Motor neuron (in vitro differentiated cells): ENCODE measurements around the gene C13orf42. TPM values are rescaled to one million over a fixed set of nuclear protein-coding genes. Genes with fewer than 3 reads are reported as not detected.

Source experiments
- ATAC-seq, 8 experiments: fragments of 200-7000 bp; cut with Tn5 transposase; replicated peaks in 6 of 8; 2 replicates each; pipeline ENCODE4 v1.8.0; 2021; ENCODE audit warnings: mild to moderate bottlenecking in 8 of 8, moderate library complexity in 8 of 8
- H3K27ac ChIP-seq, 2 donors: fragments of 250-450 bp; sonication (Bioruptor Pico); 2 replicates each; pipeline ENCODE4 v1.9.0; 2021; ENCODE audit warnings: antibody characterized with exemption in 2 of 2, mild to moderate bottlenecking in 2 of 2, moderate library complexity in 1 of 2
- H3K4me1 ChIP-seq, 2 donors: fragments of 250-450 bp; sonication (Bioruptor Pico); replicated peaks in 1 of 2; 2 replicates each; pipeline ENCODE4 v1.6.1; 2021; ENCODE audit warnings: antibody characterized with exemption in 2 of 2, mild to moderate bottlenecking in 2 of 2, moderate library complexity in 1 of 2
- H3K4me3 ChIP-seq, 5 donors: fragments of 250-450 bp; sonication (Bioruptor Pico); 2 replicates each; pipeline ENCODE4 v1.9.0; 2021; ENCODE audit warnings: antibody characterized with exemption in 5 of 5, mild to moderate bottlenecking in 5 of 5, moderate library complexity in 4 of 5
- WGBS, 10 experiments: fragments of 450-650 bp; shearing (Covaris generic); methylation state at CpG; one replicate each; pipeline ENCODE4 v1.0.0; 2022; 5-methylcytosine and 5-hydroxymethylcytosine counted together
- in situ Hi-C, 9 experiments: fragments of 400-800 bp; cut with MboI; loops; one replicate each; pipeline ENCODE4 v1.15.0; 2021; ENCODE audit warnings: low sequenced_read_pairs in 9 of 9, low pct_unique_long_range_greater_than_20kb in 2 of 9; ENCODE audit not compliant: unreplicated experiment in 9 of 9
- total RNA-seq, 8 experiments: library from RNA; unstranded; fragments of 300-600 nt; gene quantifications; 2 replicates each; pipeline versions ENCODE4 v1.2.3 to v1.2.4, GENCODE V29; 2022

C13orf42 gene
- total RNA-seq, 8 experiments from 2014 or later, result 0.05 to 0.42 (median 0.25) TPM; not detected in 2

DNA sequence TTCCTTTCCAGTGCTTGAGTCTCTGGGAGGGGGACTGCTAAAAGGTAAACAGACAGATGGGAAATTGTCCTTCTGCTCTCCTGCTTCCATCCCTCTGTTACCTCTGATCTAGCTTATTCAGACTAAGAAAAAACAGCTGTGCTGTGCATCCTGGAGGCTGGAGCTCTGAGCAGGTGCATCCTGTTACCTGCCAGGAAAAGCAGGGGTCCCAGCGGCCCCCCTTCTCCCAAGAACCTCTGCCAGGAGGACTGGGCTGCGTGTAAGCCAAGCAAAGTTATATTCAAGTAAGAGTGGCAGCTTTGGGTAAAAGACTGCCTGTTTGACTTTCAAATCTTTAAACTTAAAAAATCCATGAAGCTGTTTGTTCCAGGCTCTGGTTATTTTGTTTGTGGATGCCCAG, 75.1 kb downstream of the C13orf42 start:
- in situ Hi-C loops, result no loop called here
- Histone ChIP-seq H3K27ac (no peak overlapping the region), H3K4me1 (peaks cover 0 to under 1% of the 10 kb centered on the region in 2 donors), H3K4me3 (no peak overlapping the region)
- ATAC-seq, result no peak
- 18 to 100% (median 82%) methylated on average over 1 to 2 of the region's 2 CpGs; no CpG with 5 or more reads in 5 of the 10 experiments for WGBS, 10 experiments

DNA sequence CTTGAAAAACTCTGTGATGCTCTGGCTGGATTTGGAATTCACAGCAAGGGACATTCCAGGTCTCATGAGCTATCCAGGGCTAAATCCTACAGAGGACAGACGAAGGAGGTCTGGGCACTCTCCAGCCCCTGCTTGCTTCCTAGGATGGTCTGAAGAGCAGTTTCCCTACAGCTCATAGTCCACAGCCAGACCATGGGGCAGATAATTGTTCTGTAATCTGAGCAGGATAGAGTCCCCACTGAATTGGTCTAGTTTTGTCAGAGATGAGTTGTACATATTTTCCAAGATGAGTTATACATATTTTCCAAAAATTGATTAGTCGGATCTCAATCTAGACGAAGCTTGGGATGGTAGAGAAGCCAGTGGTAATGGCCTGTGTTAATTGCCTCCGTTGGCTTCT, 75.6 kb downstream of the C13orf42 start:
- no peak overlapping the region for H3K4me3 ChIP-seq
- 46 to 100% (median 80%) methylated on average over 1 to 4 of the region's 4 CpGs; no CpG with 5 or more reads in 3 of the 10 experiments for WGBS, 10 experiments
- ATAC-seq, result no peak
- no peaks in the 10 kb centered on the region for H3K4me1 ChIP-seq
- H3K27ac ChIP-seq, result no peak overlapping the region
- in situ Hi-C loops, result no loop called here

DNA sequence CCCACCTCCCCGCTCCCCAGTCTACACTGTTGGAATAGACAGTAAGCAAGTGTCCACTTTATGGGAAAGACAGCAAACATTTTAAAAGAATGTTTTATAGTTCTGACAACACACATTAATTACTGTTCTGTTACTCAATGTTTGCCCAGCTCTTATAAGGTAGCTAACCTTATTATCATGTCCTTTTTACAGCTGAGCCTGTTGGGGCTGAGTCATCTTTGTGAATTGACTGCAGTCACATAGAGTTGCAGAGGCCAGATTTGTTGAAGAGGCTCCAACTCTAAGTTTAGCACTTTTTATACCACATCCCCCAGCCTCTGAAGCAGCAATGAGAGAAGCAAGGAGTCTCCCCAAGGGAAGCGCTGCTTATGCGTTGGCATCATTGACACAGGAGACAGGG, 76.2 kb downstream of the C13orf42 start:
- WGBS, 10 experiments, result 71 to 100% (median 92%) methylated on average over 1 to 3 of the region's 3 CpGs; no CpG with 5 or more reads in 5 of the 10 experiments
- Histone ChIP-seq H3K27ac (no peak overlapping the region), H3K4me3 (no peak overlapping the region), H3K4me1 (no peaks in the 10 kb centered on the region)
- in situ Hi-C loops, result no loop called here
- peak in 6 of 8 experiments; percentile 31 to 86 (median 50) for ATAC-seq

DNA sequence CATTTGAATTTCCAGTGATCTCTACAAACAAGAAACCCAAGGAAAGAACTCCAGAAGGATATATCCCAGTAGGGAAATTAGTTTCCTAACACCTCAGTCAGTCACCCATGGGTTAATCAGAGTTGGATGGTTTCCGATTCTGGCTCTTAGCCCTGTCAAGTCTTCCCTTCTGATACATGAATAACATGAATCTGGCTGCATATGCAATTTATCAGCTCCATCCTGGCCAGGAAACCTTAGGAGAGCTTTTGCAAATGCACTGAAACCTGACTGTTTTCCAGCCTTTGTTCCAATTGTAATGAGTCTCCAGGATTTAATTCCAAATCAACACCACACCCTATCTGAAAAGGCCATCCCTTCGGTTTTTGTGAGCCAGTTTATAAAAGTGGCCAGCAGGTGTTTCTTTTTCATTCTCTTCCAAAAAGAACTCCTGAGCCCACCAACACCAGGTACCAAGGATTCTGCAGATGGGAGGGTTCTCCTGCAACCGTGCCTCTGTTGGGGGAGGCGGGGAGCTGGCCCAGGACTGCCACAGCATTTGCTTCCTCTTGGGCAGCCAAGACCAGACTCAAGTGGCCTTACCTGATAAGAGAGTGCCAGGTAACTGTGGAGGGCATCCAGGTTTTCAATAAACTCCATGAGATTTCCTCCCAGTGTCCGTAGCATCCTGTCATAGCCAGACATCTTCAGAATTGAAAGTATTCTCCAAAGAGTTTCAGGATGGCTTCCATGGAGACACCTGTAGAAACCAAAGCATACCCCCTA, 77.5 kb downstream of the C13orf42 start:
- H3K4me3 ChIP-seq, result no peak overlapping the region
- in situ Hi-C loops, result no loop called here
- H3K27ac ChIP-seq, result no peak overlapping the region
- no peaks in the 10 kb centered on the region for H3K4me1 ChIP-seq
- 0 to 82% (median 43%) methylated on average over 1 to 5 of the region's 5 CpGs; no CpG with 5 or more reads in 3 of the 10 experiments for WGBS, 10 experiments
- peak in 3 of 8 experiments; percentile 86 to 96 (median 94) for ATAC-seq

DNA sequence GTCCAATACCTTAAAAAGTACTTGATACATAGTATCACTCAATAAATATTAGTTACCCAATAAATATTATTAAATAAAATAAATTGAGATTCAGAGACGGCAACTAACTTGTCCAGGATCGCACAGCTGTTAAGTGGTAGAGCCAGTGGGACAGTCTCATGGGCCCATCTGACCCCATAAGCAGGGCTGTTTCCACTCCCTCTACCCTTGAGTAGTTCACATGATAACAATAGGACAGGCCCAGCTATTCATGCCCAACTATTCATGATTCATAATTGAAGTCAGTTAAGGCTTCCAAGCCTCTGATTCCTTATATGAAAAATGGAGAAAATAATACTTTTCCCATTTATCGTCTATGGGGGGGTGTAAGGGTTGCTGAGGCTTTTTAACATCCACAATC, 78.2 kb downstream of the C13orf42 start:
- in situ Hi-C loops, result no loop called here

More for the DNA sequence above, 78.2 kb downstream of the C13orf42 start:
- no peak for ATAC-seq
- H3K4me1 ChIP-seq, result no peaks in the 10 kb centered on the region
- no peak overlapping the region for H3K4me3 ChIP-seq
- 64 to 100% (median 92%) methylated on average over 2 to 3 of the region's 3 CpGs; no CpG with 5 or more reads in 1 of the 10 experiments for WGBS, 10 experiments
- no peak overlapping the region for H3K27ac ChIP-seq

Other genes starting within 250 kb of the C13orf42 start
- gene RNASEH2B, start 201.5 kb downstream of the C13orf42 start, total RNA-seq, result 10 to 100 TPM; 24.0 to 57.7 (median 35.1) TPM
- 10 to 100 TPM in 2 of 8 experiments, 1 to 10 TPM in 6; 3.3 to 14.4 (median 4.9) TPM for gene FAM124A, start 111.1 kb upstream of the C13orf42 start, total RNA-seq
- under 1 TPM in 5 of 8 experiments, not detected in 3; 0.14 to 0.46 (median 0.21) TPM for gene SERPINE3, start 228.4 kb upstream of the C13orf42 start, total RNA-seq